Esophagus muscularis mucosa (tissue), 4 donors: Measurements from ENCODE around the gene SRRM3. TPM values are rescaled to one million over a fixed set of nuclear protein-coding genes. Genes with fewer than 3 reads are reported as not detected.
"Not testable (repeated sequence)": the region's sequence is repeated elsewhere in the genome, so short reads cannot be mapped to it uniquely, and the experiment has no call there.

Experiments used
- DNase-seq: peaks from one replicate; pipeline ENCODE4 v3.0.0-alpha.2; 2017; ENCODE audit errors: extremely low spot score
- H3K27ac ChIP-seq, 4 donors: fragments of 200-600 bp; sonication (generic); replicated peaks in 1 of 4; 1 replicate in 3 of 4; 2 replicates in 1 of 4; pipeline ENCODE4 v1.5.1; 2016 to 2019; ENCODE audit warnings: mild to moderate bottlenecking in 1 of 4
- H3K27me3 ChIP-seq, 4 donors: fragments of 200-600 bp; sonication (generic); one replicate each; pipeline versions ENCODE4 v1.5.1 to v1.6.0; 2016 to 2019
- H3K36me3 ChIP-seq, 4 donors: fragments of 200-600 bp; sonication (generic); one replicate each; pipeline ENCODE4 v1.5.1; 2016 to 2019
- H3K4me1 ChIP-seq, 4 donors: fragments of 200-600 bp; sonication (generic); one replicate each; pipeline ENCODE4 v1.5.1; 2016 to 2019
- H3K4me3 ChIP-seq, 4 donors: fragments of 200-600 bp; sonication (generic); 1 replicate in 2 of 4; 2 replicates in 2 of 4; pipeline ENCODE4 v1.5.1; 2016 to 2019; ENCODE audit warnings: mild to moderate bottlenecking in 4 of 4, moderate library complexity in 1 of 4
- H3K9me3 ChIP-seq, 4 donors: fragments of 200-600 bp; sonication (generic); 1 replicate in 3 of 4; 2 replicates in 1 of 4; pipeline ENCODE4 v1.5.1; 2016 to 2019
- EP300 ChIP-seq: sonication (generic); formaldehyde crosslinking; IDR thresholded peaks from one replicate; pipeline ENCODE4 v1.6.1; 2017; ENCODE audit warnings: antibody characterized with exemption
- POLR2A ChIP-seq: fragments of 450-650 bp; IDR thresholded peaks from one replicate; pipeline ENCODE4 v1.6.1; 2017; ENCODE audit warnings: antibody characterized with exemption, moderate library complexity, mild to moderate bottlenecking, low read depth
- POLR2AphosphoS5 ChIP-seq, 2 donors: sonication (generic); formaldehyde crosslinking; IDR thresholded peaks; one replicate each; pipeline ENCODE4 v1.6.1; 2017; ENCODE audit warnings: antibody characterized with exemption in 2 of 2
- WGBS: methylation state at CpG from one replicate; pipeline ENCODE4 v1.1.5; 2018; 5-methylcytosine and 5-hydroxymethylcytosine counted together
- intact Hi-C: fragments of 100-400 bp; cut with DNase I; formaldehyde crosslinking; loops from one replicate; pipeline ENCODE4 v1.15.1; 2023
- total RNA-seq, 4 donors: library from RNA; depleted of rRNA; stranded (reverse); fragments of >200 nt; gene quantifications; one replicate each; pipeline versions ENCODE4 v1.1.0 to v1.2.1, GENCODE V29; 2016
- TF ChIP-seq, protein P1 (sequence below), 3 experiments: fragments of 200-600 bp in 2 of 3; fragments of 450-650 bp in 1 of 3; sonication (generic) in 2 of 3; IDR thresholded peaks; one replicate each; pipeline ENCODE4 v1.5.1; 2017 to 2019; ENCODE audit warnings: antibody characterized with exemption in 3 of 3, mild to moderate bottlenecking in 2 of 3, moderate library complexity in 1 of 3

The SRRM3 gene
- total RNA-seq, 4 donors from 2014 or later = 2.1 to 4.9 (median 2.7) TPM

DNA sequence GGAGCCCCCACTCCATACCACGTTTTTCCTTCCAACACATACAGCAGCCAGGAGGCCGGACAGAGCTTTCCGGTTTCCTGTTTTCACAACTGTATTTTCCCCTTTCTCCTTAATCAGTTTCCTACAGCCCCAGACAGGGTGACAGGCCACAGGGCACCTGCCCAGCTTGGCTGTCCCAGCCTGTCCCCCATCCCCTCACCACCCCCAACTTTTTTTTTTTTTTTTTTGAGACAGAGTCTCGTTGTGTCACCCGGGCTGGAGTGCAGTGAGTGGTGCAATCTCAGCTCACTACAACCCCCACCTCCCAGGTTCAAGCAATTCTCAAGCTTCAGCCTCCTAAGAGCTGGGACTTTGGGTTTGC is 90.5 kb downstream of the SRRM3 start:
- no peaks in the 10 kb centered on the region for H3K27me3 ChIP-seq
- WGBS = 4% methylated on average over 5 of the region's 5 CpGs
- DNase-seq = no peak
- no peaks in the 10 kb centered on the region for H3K9me3 ChIP-seq
- peak overlapping the region; percentile 43 to 57 (median 46) for H3K4me3 ChIP-seq
- TF ChIP-seq POLR2A = no peak
- TF ChIP-seq, protein P1, sequence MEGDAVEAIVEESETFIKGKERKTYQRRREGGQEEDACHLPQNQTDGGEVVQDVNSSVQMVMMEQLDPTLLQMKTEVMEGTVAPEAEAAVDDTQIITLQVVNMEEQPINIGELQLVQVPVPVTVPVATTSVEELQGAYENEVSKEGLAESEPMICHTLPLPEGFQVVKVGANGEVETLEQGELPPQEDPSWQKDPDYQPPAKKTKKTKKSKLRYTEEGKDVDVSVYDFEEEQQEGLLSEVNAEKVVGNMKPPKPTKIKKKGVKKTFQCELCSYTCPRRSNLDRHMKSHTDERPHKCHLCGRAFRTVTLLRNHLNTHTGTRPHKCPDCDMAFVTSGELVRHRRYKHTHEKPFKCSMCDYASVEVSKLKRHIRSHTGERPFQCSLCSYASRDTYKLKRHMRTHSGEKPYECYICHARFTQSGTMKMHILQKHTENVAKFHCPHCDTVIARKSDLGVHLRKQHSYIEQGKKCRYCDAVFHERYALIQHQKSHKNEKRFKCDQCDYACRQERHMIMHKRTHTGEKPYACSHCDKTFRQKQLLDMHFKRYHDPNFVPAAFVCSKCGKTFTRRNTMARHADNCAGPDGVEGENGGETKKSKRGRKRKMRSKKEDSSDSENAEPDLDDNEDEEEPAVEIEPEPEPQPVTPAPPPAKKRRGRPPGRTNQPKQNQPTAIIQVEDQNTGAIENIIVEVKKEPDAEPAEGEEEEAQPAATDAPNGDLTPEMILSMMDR (IDR thresholded peaks at IDR 0.05) = no peak
- TF ChIP-seq POLR2AphosphoS5 (IDR thresholded peaks at IDR 0.05) = no peak
- no peak for TF ChIP-seq EP300
- intact Hi-C loops = loop anchor here (1.0 kb wide), 1 partner anchor 22 kb away; no protein-coding TSS in a partner anchor
- peaks cover 54 to 63% (median 63%) of the 10 kb centered on the region in 4 donors for H3K4me1 ChIP-seq
- peak overlapping the region; percentile 93 to 100 (median 99) for H3K27ac ChIP-seq
- H3K36me3 ChIP-seq = no peaks in the 10 kb centered on the region

DNA sequence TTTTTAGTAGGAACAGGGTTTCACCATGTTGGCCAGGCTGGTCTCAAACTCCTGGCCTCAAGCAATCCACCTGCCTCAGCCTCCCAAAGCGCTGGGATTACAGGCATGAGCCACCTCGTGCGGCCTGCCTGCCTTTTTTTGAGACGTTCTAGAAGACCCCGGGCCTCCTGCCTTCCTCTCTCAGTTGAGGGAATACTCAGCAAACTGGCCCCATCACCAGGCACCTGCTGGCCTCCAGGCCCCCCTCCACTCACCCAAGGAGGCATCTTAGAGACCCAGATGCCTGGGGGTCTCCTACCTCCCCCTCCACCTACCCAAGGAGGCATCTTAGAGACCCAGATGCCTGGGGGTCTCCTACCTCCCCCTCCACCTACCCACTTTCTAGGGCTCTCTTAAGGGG is 91.2 kb downstream of the SRRM3 start:
- peaks cover 58 to 70% (median 70%) of the 10 kb centered on the region in 4 donors for H3K4me1 ChIP-seq
- not testable (repeated sequence) for H3K27me3 ChIP-seq, H3K36me3 ChIP-seq, H3K9me3 ChIP-seq, H3K4me3 ChIP-seq, DNase-seq
- 80% methylated on average over 5 of the region's 5 CpGs for WGBS
- H3K27ac ChIP-seq = peak overlapping the region; percentile 93 to 100 (median 99)
- intact Hi-C loops = loop anchor here (1.0 kb wide), 1 partner anchor 21 kb away; no protein-coding TSS in a partner anchor

DNA sequence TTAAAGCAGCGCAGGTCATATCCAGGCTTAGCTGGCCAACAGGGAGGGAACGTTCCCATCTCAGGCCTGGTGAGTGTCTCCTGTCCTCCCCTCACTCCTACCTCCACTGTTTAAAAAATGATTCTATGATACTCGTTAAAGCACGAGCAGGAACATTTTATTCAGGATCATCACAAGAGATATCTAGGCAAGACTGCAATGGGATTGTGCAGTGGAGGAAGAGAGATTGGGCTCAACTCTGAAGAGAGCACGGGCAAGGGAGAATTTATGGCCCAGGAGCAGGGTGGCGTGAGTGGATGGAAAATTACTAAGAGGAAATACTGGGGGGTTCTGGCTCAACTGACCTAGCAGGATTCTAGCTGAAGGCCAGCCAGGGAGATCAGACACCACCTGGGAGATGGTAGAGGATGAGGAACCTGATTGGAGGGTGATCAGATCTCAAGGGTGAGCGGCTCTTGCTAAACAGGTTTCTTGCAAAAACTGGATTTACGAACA is 91.8 kb downstream of the SRRM3 start:
- no peak for DNase-seq
- Histone ChIP-seq H3K4me1 (peaks cover 58 to 73% (median 70%) of the 10 kb centered on the region in 4 donors), H3K27ac (peak overlapping the region; percentile 93 to 100 (median 99)), H3K9me3 (no peaks in the 10 kb centered on the region), H3K4me3 (peak overlapping the region in 1 of 4 donors; percentile 46), H3K27me3 (no peaks in the 10 kb centered on the region), H3K36me3 (no peaks in the 10 kb centered on the region)
- intact Hi-C loops = no loop called here
- 76% methylated on average over 8 of the region's 8 CpGs for WGBS
- no peak for TF ChIP-seq POLR2A
- no peak for TF ChIP-seq EP300
- peak; percentile 65 for TF ChIP-seq POLR2AphosphoS5 (IDR thresholded peaks at IDR 0.05)

DNA sequence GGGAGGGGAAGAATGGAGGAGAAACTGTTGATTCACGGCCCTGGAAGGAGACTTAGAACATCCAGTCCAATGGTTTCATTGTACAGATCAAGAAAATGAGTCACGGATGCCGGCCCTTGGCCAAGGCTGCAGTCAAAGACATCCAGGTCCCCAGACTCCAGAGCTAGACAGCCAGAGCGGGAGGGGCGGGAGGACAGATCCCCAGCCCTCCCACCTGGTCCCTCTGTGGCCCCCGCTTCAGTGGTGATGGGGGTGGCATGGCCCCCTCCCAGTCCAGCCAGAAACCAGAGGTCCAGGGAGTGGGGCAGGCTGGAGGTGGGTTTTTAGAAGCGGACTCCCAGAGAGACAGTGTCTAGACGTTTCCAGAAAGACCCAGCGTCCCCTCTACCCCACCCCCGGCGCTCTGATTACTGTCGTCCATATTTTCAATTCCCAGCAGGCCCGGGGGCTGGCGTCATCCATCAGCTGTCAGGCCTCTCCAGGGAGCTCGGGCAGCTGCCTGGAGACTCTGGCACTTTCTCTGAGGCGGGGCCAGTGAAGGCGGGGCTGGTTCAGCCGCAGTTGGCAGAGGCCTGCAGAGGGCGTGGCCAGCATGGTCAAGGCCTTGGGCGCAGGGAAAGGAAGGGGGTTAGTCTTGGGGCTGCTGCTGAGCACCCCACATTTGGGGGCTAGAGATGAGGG is 92.8 kb downstream of the SRRM3 start:
- 14% methylated on average over 11 of the region's 20 CpGs for WGBS
- DNase-seq = peak; percentile 98
- H3K4me1 ChIP-seq = peaks cover 58 to 73% (median 70%) of the 10 kb centered on the region in 4 donors
- H3K27me3 ChIP-seq = no peaks in the 10 kb centered on the region
- H3K36me3 ChIP-seq = no peaks in the 10 kb centered on the region
- H3K9me3 ChIP-seq = no peaks in the 10 kb centered on the region
- TF ChIP-seq EP300 = peak; percentile 37
- peak; percentile 21 for TF ChIP-seq POLR2A
- TF ChIP-seq, protein P1 (IDR thresholded peaks at IDR 0.05) = no peak
- peak; percentile 83 to 99 for TF ChIP-seq POLR2AphosphoS5 (IDR thresholded peaks at IDR 0.05)
- peak overlapping the region; percentile 46 to 53 (median 49) for H3K4me3 ChIP-seq
- H3K27ac ChIP-seq = peak overlapping the region; percentile 93 to 100 (median 99)
- intact Hi-C loops = no loop called here

DNA sequence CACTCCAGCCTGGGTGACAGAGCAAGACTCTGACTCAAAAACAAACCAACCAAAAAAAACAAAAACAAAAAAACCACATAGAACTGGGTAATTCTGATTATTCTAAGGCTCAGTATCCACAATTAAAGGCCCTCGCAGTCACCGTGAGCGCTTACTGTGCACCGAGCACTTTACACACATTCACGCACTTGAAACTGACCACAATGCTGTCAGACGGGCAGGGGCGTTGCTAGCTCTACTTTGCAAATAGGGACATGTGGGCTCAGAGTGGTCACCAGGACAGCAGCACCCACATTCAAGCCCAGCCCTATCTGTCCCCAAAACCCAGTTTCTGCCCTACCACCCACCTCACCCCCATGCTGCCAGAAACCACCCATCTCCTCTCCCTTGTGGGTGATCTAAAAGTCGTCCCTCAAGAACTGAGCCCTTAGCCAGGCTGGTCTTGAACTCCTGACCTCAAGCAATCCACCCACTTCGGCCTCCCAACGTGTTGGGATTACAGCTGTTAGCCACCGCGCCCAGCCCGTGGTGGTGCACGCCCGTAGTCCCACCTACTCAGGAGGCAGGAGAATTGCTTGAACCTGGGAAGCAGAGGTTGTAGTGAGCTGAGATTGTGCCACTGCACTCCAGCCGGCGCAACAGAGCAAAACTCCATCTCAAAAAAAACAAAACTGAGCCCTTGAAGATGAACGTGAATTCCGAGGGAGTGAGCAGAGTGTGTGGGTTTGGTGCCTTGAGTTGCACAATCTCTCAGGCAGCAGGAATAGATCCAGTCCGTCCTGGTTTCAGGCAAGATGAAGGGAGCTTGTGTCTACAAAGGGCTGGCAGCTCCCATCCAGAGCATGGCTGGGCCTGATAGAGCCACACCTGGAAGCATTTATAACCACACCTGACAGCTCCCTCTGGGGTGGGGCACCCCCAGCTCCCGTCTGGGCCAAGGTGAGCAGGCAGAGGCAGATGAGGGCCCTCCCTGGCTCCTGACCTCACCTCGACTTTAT is 95.3 kb downstream of the SRRM3 start:
- Histone ChIP-seq H3K4me1 (peaks cover 53 to 75% (median 66%) of the 10 kb centered on the region in 4 donors), H3K4me3 (no peak overlapping the region), H3K9me3 (no peaks in the 10 kb centered on the region), H3K27me3 (no peaks in the 10 kb centered on the region), H3K36me3 (no peaks in the 10 kb centered on the region), H3K27ac (peak overlapping the region; percentile 93 to 100 (median 99))
- intact Hi-C loops = no loop called here
- WGBS = 65% methylated on average over 21 of the region's 22 CpGs
- TF ChIP-seq POLR2AphosphoS5 (IDR thresholded peaks at IDR 0.05) (peak; percentile 80 to 86), POLR2A (no peak)
- DNase-seq = no peak
